ENCODE measurements around the gene NAA25.
"Not testable (repeated sequence)": the region's sequence is repeated elsewhere in the genome, so short reads cannot be mapped to it uniquely, and the experiment has no call there.

Gene NAA25

GRCh38 chr12:112116232-112117060 lies 7.9 kb upstream of the NAA25 start:
- DNase-seq, result peak; percentile 89

GRCh38 chr12:112115259-112116045 lies 6.9 kb upstream of the NAA25 start:
- no peak for DNase-seq

- no peak for DNase-seq
These were observed 4.0 kb upstream of the NAA25 start for GRCh38 chr12:112112409-112113133.

GRCh38 chr12:112111931-112112330 lies 3.3 kb upstream of the NAA25 start:
- no peak for DNase-seq

- DNase-seq, result not testable (repeated sequence)
These were observed 2.4 kb upstream of the NAA25 start for GRCh38 chr12:112110787-112111662.

GRCh38 chr12:112107306-112108201 lies 1.0 kb downstream of the NAA25 start:
- no peak for DNase-seq

- no peak for DNase-seq
These were observed 2.7 kb downstream of the NAA25 start for GRCh38 chr12:112105891-112106290.

GRCh38 chr12:112103758-112104503 lies 4.7 kb downstream of the NAA25 start:
- no peak for DNase-seq

- not testable (repeated sequence) for DNase-seq
These were observed 5.8 kb downstream of the NAA25 start for GRCh38 chr12:112102746-112103145.

- no peak for DNase-seq
These were observed 6.5 kb downstream of the NAA25 start for GRCh38 chr12:112102127-112102526.

- not testable (repeated sequence) for DNase-seq
These were observed 8.1 kb downstream of the NAA25 start for GRCh38 chr12:112100500-112100899.

GRCh38 chr12:112097641-112098040 lies 10.9 kb downstream of the NAA25 start:
- no peak for DNase-seq

GRCh38 chr12:112096667-112097066 lies 11.9 kb downstream of the NAA25 start:
- DNase-seq, result no peak

- no peak for DNase-seq
These were observed 12.5 kb downstream of the NAA25 start for GRCh38 chr12:112096070-112096469.

- no peak for DNase-seq
These were observed 17.0 kb downstream of the NAA25 start for GRCh38 chr12:112091563-112091962.

- DNase-seq, result no peak
These were observed 20.7 kb downstream of the NAA25 start for GRCh38 chr12:112087851-112088250.

GRCh38 chr12:112087055-112087850 lies 21.3 kb downstream of the NAA25 start:
- no peak for DNase-seq

- no peak for DNase-seq
These were observed 42.0 kb downstream of the NAA25 start for GRCh38 chr12:112066566-112066965.

GRCh38 chr12:112063273-112063672 lies 45.3 kb downstream of the NAA25 start:
- DNase-seq, result no peak

GRCh38 chr12:112061137-112061536 lies 47.4 kb downstream of the NAA25 start:
- no peak for DNase-seq

All from retina (tissue), 1 donor.